ENCODE data around the gene FRY.

GRCh38 chr13:32125221-32125689 is 93.7 kb downstream of the FRY start:
- TF ChIP-seq CTCF (IDR thresholded peaks at IDR 0.05; ENCODE audit: insufficient read depth, low read length) (no peak), POLR2AphosphoS5 (IDR thresholded peaks at IDR 0.05; ENCODE audit: low read depth) (no peak), GABPA (IDR thresholded peaks at IDR 0.05; ENCODE audit: low read depth) (peak; percentile 7; the same call in 1 of the 2 replicates), REST (IDR thresholded peaks at IDR 0.05; ENCODE audit: insufficient replicate concordance, low read depth) (no peak), SPI1 (IDR thresholded peaks at IDR 0.05; ENCODE audit: borderline replicate concordance, low read depth) (no peak)

Measured in HL-60 (cell line).